Nephron (organoid): ENCODE data around the gene SLC35E3.

Experiments used
- H3K27ac Mint-ChIP-seq, 3 experiments: 2 replicates each; pipeline ENCODE4 v1.8.0; 2020; ENCODE audit warnings: mixed read lengths in 3 of 3, mild to moderate bottlenecking in 2 of 3, moderate library complexity in 1 of 3
- H3K27me3 Mint-ChIP-seq: 2 replicates; pipeline ENCODE4 v1.8.0; 2021; ENCODE audit warnings: low read depth, mild to moderate bottlenecking, moderate library complexity, mixed read lengths
- H3K36me3 Mint-ChIP-seq: 2 replicates; pipeline ENCODE4 v1.8.0; 2020; ENCODE audit warnings: low read depth, mixed read lengths
- H3K4me1 Mint-ChIP-seq: 2 replicates; pipeline ENCODE4 v1.8.0; 2020; ENCODE audit warnings: mixed read lengths
- H3K4me3 Mint-ChIP-seq, 3 experiments: 2 replicates each; pipeline ENCODE4 v1.8.0; 2020; ENCODE audit warnings: mild to moderate bottlenecking in 3 of 3, mixed read lengths in 3 of 3, moderate library complexity in 2 of 3
- H3K9me3 Mint-ChIP-seq: 2 replicates; pipeline ENCODE4 v1.8.0; 2020; ENCODE audit warnings: mixed read lengths
- TF ChIP-seq, protein P1 (sequence below), 3 experiments: fragments of 200-600 bp; sonication (generic); IDR thresholded peaks; one replicate each; pipeline ENCODE4 v1.5.0; 2021; ENCODE audit warnings: antibody characterized with exemption in 3 of 3; ENCODE audit not compliant: unreplicated experiment in 3 of 3

The SLC35E3 gene

DNA sequence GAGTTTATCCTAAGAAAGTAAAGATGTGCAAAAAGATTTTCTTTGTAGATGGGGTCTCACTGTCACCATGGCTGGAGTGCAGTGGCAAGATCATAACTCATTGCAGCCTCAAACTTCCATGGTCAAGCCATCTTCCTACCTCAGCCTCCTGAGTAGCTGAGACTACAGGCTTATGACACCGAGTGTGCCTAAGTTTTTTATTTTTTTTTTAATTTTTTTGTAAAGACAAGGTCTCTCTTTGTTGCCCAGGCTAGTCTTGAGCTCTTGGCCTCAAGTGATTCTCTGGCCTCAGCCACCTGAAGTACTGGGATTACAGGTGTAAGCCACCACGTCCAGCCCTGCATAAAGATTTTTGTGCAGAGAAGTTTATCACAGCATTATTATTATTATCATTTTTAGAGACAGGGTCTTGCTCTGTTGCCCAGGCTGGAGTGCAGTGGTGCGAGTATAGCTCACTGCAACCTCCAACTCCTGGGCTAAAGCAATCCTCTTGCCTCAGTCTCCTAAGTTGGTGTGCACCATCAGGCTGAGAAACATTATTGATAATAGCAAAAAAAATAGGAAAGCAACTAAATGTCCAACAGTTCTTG, 42.7 kb downstream of the SLC35E3 start:
- H3K4me3 Mint-ChIP-seq = no peak overlapping the region
- no peaks in the 10 kb centered on the region for H3K9me3 Mint-ChIP-seq
- no peaks in the 10 kb centered on the region for H3K4me1 Mint-ChIP-seq
- H3K27ac Mint-ChIP-seq = no peak overlapping the region
- H3K36me3 Mint-ChIP-seq = no peaks in the 10 kb centered on the region
- H3K27me3 Mint-ChIP-seq = no peaks in the 10 kb centered on the region
- TF ChIP-seq, protein P1, sequence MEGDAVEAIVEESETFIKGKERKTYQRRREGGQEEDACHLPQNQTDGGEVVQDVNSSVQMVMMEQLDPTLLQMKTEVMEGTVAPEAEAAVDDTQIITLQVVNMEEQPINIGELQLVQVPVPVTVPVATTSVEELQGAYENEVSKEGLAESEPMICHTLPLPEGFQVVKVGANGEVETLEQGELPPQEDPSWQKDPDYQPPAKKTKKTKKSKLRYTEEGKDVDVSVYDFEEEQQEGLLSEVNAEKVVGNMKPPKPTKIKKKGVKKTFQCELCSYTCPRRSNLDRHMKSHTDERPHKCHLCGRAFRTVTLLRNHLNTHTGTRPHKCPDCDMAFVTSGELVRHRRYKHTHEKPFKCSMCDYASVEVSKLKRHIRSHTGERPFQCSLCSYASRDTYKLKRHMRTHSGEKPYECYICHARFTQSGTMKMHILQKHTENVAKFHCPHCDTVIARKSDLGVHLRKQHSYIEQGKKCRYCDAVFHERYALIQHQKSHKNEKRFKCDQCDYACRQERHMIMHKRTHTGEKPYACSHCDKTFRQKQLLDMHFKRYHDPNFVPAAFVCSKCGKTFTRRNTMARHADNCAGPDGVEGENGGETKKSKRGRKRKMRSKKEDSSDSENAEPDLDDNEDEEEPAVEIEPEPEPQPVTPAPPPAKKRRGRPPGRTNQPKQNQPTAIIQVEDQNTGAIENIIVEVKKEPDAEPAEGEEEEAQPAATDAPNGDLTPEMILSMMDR (IDR thresholded peaks at IDR 0.05; ENCODE audit: unreplicated experiment in 3 of 3) = no peak

DNA sequence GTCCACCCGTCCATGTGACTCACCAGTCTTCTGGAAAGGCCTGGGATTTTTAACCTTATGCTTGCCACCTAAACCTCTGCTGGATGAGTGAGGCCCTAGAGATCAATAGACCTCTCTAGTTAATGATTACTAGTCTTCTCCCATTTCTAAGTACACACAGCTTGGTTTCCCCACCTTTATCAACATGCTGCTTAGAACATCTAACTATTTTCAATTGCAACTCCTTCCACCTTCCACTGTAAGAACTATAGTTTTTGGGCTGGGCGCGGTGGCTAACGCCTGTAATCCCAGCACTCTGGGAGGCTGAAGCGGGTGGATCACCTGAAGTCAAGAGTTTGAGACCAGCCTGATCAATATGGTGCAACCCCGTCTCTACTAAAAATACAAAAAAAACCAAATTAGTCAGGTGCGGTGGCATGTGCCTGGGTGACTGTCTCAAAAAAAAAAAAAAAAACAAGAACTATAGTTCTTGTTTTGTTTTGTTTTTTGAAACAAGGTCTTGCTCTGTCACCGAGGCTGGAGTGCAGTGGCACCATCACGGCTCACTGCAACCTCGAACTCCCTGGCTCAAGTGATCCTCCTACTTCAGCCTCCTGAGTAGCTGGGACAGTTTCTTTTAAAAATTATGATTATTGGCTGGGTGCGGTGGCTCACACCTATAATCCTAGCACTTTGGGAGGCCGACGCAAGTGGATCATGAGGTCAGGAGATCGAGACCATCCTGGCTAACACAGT, 43.3 kb downstream of the SLC35E3 start:
- Mint-ChIP-seq H3K27me3 (no peaks in the 10 kb centered on the region), H3K27ac (no peak overlapping the region), H3K4me1 (no peaks in the 10 kb centered on the region), H3K9me3 (no peaks in the 10 kb centered on the region), H3K4me3 (no peak overlapping the region), H3K36me3 (no peaks in the 10 kb centered on the region)
- TF ChIP-seq, protein P1 (IDR thresholded peaks at IDR 0.05; ENCODE audit: unreplicated experiment in 3 of 3) = no peak

DNA sequence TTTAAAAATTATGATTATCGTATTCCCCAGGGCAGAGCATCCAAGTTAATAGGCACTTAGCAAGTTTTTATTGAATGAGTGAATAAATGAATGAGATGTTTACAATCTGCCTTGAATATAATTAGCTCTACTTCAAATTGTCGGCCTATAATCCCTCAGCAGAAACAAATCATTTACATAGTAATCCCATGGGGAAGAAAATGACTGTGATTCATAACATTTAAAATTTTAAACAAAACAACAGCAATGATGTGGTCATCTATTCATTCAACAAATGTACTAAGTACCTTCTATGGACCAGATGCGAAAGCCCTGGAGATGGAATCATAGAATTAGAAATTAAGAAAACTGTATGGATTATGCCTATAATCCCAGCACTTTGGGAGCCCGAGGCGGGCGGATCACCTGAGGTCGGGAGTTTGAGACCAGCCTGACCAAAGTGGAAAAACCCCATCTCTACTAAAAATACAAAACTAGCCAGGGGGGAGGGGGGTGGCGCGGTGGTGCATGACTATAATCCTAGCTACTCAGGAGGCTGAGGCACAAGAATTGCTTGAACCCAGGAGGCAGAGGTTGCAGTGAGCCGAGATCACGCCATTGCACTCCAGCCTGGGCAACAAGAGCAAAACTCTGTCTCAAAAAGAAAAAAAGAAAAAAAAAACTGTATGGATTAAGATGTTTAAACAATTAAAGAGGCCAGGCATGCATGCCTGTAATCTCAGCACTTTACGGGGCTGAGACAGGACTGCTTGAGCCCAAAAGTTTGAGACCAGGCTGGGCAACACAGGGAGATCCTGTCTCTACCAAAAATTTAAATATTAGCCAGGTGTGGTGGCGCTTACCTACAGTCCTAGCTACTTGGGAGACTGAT, 44.3 kb downstream of the SLC35E3 start:
- no peak overlapping the region for H3K27ac Mint-ChIP-seq
- H3K27me3 Mint-ChIP-seq = no peaks in the 10 kb centered on the region
- no peak overlapping the region for H3K4me3 Mint-ChIP-seq
- no peaks in the 10 kb centered on the region for H3K4me1 Mint-ChIP-seq
- TF ChIP-seq, protein P1 (IDR thresholded peaks at IDR 0.05; ENCODE audit: unreplicated experiment in 3 of 3) = no peak
- no peaks in the 10 kb centered on the region for H3K36me3 Mint-ChIP-seq
- H3K9me3 Mint-ChIP-seq = no peaks in the 10 kb centered on the region

DNA sequence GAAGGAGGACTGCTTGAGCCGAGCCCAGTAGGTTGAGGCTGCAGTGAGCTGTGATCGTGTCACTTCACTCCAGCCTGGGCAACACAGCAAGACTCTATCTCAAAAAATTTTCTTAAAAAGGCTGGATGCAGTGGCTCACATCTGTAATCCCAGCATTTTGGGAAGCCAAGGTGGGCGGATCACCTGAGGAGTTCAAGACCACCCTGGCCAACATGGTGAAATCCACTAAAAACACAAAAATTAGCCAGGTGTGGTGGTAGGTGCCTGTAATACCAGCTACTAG, 44.9 kb downstream of the SLC35E3 start:
- Mint-ChIP-seq H3K27me3 (no peaks in the 10 kb centered on the region), H3K27ac (no peak overlapping the region), H3K36me3 (no peaks in the 10 kb centered on the region), H3K9me3 (no peaks in the 10 kb centered on the region), H3K4me1 (no peaks in the 10 kb centered on the region), H3K4me3 (no peak overlapping the region)
- TF ChIP-seq, protein P1 (IDR thresholded peaks at IDR 0.05; ENCODE audit: unreplicated experiment in 3 of 3) = no peak

DNA sequence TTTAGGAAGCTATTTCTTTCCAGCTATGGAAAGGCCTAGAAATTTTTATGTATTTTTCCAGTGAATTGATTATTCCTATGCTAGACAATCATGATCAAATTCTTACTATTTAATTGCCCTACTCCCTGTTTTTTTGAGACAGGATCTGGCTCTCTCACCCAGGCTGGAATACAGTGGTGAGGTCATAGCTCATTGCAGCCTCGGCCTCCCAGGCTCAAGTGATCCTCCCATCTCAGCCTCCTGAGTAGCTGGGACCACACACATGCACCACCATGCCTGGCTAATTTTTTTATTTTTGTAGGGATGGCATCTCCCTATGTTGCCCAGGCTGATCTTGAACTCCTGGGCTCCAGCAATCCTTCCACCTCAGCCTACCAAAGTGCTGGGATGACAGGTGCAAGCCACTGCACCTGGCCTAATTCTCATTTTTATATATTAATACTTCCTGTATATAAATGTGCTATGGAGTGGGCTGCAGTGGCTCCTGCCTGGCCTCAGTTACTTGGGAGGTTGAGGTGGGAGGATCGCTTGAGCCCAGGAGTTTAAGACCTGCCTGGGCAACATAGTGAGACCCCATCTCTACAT, 46.0 kb downstream of the SLC35E3 start:
- H3K27ac Mint-ChIP-seq = no peak overlapping the region
- H3K4me3 Mint-ChIP-seq = no peak overlapping the region
- no peaks in the 10 kb centered on the region for H3K36me3 Mint-ChIP-seq
- TF ChIP-seq, protein P1 (IDR thresholded peaks at IDR 0.05; ENCODE audit: unreplicated experiment in 3 of 3) = no peak
- no peaks in the 10 kb centered on the region for H3K9me3 Mint-ChIP-seq
- no peaks in the 10 kb centered on the region for H3K4me1 Mint-ChIP-seq
- H3K27me3 Mint-ChIP-seq = no peaks in the 10 kb centered on the region
